GM19025 (cell line): ENCODE data around the gene INTS7.
"Not testable (repeated sequence)": the region's sequence is repeated elsewhere in the genome, so short reads cannot be mapped to it uniquely, and the experiment has no call there.

Experiments used
- ATAC-seq: cut with Tn5 transposase; IDR thresholded peaks from one replicate; pipeline ENCODE4 v1.9.1; 2021; ENCODE audit warnings: mild to moderate bottlenecking, low read depth, moderate library complexity; ENCODE audit not compliant: unreplicated experiment

The INTS7 gene

DNA sequence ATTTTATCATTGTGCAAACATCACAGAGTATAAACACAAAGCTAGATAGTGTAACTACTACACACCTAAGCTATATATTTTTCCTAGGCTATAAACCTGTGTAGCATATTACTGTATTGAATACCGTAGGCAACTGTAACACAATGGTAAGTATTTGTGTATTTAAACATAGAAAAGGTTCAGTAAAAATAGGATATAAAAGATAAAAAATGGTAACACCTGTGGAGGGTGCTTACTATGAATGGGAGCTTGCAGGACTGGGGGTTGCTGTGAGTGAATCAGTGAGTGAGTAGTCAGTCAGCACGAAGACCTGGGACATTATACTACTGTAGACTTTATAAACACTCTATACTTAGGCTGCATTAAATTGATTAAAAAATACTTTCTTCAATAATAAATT lies 4.3 kb upstream of the INTS7 start:
- ATAC-seq: no peak

DNA sequence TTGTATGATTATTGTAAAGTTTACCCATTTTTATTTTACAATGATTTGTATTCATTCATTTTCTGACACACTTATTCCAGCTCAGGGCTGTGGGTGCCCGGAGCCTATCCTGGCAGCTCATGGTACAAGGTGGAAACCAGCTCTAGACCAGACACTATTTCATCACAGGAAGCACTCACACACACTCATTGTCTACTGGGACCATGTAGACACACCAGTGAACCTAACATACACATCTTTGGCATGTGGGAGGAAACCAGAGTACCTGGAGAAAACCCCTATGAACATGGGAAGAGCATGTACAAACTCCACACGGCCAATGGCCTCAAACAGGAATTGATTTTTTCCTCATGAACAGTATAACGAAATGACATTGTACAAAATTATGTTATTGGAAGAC lies 2.5 kb upstream of the INTS7 start:
- no peak for ATAC-seq

DNA sequence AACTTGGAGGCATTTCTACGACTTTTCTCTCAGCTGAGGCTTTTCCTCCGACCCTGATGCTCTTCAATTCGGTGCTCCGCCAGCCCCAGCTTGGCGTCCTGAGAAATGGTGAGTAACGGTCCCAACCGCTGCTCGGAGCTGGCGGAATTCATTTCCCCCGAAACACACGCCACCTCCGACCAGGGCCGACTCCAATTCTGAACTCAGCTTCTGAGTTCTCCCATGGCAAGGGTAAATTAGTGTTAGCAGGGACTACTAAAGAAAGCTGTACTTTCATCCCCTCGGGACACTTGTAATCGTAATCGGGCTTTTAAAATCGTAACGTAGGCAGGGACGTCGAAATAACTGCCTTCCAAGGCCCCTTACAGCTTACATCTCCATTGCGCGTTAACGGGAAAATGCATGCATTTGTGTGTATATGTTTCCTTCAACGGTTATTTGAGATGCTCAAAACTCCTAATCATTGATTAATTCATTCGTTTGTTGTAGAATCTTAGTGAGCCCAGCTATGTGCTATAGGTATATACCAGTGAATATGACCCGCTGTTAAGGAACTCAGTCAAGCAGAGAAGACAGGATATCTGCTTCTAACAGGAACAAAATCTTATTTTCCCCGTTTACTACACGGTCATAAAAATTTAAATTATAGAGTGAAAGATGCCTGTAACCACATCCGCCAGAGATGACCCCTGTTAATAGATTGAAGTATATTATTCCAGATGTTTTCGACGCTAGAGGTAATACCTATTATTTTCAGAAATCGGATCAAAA lies 663 bp upstream of the INTS7 start:
- ATAC-seq: peak; percentile 8

DNA sequence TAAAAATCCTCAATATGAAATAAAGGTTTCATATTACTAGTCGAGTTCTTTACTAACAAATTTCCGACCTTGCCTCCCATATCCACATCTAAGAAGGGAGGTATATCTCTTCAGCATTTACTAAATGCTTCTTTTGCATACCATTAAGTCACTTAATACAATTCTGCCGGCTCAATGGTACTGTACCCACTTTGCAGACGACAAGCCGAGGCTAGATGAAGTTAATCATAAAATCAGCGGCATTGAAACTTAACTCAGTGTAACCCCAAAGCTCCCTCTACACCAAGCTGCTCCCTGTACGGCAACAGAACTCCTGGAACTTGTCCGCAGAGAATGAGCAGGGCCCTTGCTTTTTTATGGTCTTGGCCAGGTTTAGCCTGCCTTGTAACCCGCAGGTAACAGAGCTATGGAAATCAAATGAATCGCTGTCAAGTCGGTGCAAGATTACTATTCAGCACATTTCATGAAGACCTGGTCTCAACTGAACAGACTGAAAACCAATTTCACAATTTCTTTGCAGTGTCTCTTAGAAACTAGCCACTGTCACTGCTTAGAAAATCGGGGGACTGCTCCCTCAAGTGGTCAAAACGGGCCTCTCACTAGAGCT lies 738 bp downstream of the INTS7 start:
- peak; percentile 2 for ATAC-seq

DNA sequence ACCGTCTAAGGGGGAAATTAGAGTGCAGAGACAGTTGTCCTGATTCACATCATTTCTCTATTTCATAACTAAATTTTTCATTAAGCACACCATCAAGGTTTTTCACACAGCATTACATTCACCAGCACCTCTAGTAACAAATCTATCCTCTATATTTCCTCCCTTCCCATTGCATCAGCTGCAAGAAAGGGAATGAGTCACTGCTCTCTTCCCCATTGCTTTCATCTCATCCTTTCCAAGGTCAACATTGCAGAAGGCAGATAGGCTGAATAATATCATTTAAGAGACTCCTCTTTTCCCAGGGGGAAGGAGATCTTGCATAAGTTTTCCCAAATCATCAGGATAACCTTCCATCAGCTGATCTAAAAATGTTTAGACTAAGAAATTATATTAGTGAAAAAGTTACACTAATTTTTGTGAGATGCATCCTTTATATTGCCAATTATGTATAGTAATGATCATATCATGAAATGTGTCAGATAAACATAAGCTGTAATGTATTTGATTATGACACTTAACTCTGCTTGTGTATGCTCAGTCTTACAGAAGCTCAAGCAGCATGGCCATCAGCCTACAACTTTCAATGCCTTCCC lies 4.3 kb downstream of the INTS7 start:
- ATAC-seq: no peak

DNA sequence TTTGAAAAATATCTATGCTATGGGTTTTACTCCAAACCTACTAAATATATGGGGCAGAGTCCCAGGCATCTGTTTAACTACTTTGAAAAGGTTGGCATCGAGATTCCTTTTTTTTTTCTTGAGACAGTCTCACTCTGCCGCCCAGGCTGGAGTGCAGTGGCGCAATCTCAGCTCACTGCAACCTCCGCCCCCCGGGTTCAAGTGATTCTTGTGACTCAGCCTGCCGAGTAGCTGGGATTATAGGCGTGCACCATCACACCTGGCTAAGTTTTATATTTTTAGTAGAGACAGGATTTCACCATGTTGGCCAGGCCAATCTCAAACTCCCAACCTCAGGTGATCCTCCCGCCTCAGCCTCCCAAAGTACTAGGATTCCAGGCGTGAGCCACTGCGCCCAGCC lies 7.6 kb downstream of the INTS7 start:
- not testable (repeated sequence) for ATAC-seq

DNA sequence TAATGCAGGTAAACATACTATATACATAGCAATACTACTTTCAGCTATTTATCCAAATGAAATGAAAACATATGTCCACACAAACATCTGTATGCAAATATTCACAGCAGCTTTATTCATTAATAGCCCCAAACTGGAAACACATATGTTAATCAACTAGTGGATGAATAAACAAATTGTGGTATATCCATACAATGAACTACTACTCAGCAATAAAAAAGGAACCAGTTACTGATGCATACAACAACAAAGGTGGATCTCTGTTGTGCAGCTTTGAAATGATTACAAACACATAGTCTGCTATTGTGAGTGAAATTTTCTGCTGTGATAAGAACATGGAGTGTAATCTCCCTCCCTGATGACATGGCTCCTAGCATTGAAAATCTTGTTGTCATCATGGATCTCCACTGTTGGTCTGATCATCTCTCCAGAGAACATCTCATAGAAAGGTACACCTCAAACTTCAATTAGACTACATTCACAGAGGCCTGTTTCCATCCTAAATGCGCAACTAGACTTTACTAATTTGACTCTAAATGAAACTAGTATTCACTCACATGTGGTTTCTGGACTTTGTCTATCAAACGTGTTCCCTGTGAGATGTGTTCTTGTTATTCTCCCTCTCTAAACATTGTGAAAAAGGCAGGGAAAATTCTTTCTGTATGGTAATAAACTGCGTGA lies 10.7 kb downstream of the INTS7 start:
- no peak for ATAC-seq

DNA sequence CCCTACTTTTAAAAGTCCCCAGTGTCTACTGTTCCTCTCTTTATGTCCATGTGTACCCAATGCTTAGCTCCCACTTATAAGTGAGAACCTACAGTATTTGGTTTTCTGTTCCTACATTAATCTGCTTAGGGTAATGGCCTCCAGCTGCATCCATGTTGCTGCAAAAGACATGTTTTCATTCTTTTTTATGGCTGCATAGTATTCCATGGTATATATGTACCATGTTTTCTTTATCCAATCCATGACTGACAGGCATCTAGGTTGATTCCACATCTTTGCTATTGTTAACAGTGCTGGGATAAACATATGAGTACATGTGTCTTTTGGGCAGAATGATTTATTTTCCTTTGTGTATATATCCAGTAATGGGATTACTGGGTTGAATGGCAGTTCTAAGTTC lies 12.4 kb downstream of the INTS7 start:
- not testable (repeated sequence) for ATAC-seq

DNA sequence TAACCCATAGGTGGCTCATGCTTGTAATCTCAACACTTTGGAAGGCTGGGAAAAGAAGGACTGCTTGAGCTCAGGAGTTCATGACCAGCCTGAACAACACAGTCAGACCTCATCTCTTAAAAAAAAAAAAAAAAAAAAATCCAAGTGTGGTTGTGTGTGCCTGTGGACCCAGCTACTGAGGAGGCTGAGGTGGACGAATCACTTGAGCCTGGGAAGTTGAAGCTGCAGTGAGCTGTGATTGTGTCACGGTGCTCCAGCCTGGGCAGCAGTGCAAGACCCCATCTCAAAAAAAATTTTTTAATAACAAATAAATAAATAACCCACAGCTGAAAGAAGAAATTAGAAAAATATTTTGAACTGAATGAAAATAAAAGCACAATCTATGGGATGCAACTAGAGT lies 13.8 kb downstream of the INTS7 start:
- no peak for ATAC-seq

DNA sequence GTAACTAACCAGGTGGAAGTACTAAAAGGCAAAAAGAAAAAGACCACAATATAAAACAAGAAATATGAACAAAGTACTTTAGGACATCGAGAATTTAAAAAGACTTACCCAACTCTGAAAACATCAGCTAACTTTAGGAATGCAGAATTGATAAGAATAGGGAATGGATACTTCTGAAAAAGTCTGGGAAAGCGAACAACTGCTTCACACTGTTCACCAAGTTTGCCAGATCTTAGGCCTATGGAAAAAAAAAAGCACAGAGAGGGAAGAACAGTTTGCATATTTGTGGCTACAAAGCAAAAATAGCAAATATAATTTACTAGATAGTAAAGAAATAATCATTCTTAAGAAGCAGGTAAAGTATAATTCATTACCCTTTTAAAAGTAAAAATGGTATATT lies 14.4 kb downstream of the INTS7 start:
- no peak for ATAC-seq

DNA sequence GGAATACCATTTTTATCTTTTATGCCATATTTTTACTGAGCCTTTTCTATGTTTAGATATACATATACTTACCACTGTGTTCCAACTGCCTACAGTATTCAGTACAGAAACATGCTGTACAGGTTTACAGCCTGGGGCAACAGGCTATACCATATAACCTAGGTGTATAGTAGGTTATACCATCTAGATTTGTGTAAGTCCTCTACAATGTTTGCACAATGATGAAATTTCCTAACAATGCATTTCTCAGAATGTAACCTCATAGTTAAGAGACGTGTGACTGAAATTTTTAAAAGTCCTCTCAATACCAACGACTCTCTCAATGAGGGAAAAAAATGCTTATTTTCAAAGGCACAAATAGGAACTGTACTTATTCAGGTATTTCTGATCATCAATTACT lies 21.7 kb downstream of the INTS7 start:
- no peak for ATAC-seq

DNA sequence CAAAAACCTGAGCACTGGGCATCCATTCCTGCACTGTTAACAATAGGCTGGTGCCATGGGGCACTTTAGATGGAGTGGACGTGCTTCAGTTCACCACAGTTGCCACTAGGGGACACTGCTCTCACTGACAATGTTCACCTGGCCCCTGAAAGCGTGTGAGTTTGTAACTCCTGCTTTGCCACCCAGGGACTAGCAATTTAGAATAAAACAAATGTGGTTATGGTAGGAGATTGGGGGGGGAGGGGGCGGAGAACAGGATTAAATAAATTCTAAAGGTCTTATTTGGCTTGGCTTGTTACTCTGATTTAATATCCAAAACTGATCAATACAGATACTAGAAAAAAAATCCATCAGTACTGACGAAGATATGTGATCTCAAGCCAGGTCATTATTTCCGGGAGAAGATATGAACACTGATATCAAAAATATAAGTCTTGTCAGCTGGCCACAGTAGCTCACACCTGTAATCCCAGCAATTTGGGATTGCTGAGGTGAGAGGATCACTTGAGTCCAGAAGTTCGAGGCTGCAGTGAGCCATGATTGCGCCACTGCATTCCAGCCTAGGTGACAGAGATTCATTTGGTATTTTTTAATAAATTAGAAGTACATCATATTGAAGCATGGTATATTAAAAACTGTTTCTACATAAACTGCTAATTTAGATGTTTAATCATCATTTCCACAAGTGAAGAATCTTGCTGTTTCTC lies 23.2 kb downstream of the INTS7 start:
- peak; percentile 82 for ATAC-seq

DNA sequence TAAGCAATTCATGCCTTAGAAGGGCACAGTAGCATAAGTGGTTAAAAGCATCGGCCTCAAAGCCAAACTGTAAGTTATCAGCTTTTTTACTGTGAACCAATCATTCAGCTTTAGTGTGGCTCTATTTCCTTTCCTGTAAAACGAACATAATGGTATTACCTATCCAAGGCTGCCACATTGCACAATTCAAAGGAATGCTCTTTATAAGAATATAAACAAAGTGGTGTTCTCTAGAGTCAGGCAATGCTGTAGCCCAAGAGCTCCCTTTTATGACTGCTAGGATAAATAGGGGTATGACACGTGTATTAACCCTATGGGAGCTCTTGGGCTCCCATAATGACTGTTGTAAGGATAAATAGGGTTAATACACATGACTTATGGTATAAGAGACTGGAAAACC lies 25.4 kb downstream of the INTS7 start:
- ATAC-seq: no peak

DNA sequence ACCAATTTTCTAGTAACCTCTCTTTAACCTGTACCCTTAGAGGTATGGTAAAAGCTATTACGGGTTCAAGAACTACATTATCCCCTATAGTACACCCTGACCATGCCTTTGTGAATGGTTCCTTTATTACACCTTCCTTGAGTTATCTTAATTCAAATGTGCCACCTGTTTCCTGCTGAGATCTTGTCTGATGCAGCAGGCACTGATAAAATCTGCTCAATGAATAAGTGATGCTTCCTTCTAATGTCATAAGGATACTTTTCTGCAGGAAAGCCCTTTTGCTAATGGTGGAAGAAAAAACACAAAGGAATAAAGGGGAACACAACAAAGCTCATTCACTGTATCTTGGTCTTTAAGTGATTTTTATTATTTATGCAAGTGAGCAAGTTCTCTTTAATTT lies 25.8 kb downstream of the INTS7 start:
- no peak for ATAC-seq

DNA sequence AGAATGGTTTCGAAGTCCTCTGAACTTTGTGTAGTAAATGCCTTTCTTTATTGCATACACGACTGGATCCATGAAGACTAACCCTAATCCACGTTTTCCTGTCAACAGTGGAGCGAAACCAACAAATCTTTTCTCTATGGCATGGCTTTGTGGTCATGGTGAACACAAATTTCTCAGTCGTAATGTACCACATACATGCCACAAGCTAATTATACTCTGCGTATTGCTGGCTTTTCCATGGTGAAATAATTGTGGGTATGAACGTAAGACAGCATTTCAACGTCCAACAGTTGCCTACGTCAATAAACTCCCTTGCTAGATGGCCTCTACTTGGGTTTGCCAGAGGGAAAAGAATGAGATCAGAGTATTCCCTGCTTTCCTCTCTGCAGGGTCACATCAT lies 27.5 kb downstream of the INTS7 start:
- ATAC-seq: no peak

DNA sequence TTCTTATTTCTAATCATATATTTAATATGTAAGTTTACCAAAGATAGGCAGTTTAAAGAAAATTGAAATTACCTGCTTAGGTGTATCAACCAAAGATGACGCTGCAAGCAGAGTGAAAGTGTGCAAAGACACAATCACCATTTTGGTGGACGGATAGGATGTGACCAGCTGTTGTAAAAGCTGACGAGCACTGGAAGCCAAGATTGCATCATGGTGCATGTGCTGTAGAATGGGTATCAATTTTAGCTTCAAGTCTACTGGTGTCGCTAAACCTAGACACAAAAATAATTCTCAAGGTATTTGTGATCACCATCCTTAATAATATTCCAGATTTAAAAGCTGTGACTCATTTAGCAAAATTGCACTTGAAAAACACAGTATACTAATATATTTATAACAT lies 28.2 kb downstream of the INTS7 start:
- ATAC-seq: no peak

DNA sequence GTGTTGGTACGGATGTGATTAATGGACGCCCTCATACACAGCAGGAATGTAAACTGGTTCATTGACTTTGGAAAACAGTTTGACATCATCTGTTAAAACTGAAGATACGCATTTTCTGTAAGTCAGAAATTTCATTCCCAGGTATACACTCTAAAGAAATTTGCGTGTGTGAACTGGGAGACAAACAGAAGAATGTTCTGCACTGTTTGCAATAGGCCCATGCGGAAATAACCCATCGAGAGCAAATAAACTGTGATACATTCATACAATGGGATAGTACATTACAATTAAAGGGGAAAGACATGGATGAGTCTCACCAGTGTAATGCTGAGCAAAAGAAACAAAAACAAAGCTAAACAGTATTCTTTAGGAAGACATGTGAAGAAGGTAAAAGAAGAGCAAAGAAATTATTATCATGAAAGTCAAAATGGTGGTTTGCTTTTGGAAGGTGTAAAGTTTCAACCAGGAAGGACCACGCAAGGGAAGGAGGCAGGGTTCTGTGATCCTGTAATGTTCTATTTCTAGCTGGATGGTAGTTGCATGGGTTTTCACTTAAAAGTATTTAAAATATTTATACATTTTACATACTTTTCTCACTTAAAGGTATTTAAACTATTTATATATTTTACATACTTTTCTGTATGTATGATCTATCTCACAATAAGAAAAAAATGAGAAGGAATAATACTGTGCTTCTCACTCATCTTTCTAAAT lies 30.3 kb downstream of the INTS7 start:
- ATAC-seq: no peak

DNA sequence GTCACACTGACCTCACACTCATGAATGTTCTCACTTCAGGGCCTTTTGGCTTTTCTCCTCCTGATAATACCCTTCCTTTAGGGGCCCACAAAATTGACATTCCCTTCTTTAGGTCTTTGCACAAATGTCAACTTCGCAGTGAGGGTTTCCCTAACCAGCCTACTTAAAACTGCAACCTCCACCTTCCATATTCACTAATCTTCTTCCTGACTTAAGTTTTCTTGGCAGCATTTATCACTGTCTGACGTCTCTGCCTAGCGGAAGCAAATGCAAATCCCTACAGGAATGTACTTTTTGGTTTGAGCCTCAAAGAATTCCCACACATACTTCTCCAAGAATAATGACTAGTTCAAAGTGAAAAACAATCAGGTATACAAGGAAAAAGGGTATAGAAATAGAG lies 32.8 kb downstream of the INTS7 start:
- no peak for ATAC-seq

DNA sequence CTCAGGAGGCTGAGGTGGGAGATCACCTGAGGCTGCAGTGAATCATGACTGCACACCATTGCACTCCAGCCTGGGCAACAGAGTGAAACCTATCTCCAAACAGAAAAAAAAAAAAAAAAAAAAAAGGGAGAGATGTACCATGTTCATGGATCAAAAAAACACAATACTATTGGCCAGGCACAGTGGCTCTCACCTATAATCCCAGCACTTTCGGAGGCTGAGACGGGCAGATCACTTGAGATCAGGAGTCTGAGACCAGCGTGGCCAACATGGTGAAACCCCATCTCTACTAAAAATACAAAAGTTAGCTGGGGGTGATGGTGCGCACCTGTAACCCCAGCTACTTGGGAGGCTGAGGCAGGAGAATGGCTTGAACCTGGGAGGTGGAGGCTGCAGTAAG lies 37.9 kb downstream of the INTS7 start:
- not testable (repeated sequence) for ATAC-seq

DNA sequence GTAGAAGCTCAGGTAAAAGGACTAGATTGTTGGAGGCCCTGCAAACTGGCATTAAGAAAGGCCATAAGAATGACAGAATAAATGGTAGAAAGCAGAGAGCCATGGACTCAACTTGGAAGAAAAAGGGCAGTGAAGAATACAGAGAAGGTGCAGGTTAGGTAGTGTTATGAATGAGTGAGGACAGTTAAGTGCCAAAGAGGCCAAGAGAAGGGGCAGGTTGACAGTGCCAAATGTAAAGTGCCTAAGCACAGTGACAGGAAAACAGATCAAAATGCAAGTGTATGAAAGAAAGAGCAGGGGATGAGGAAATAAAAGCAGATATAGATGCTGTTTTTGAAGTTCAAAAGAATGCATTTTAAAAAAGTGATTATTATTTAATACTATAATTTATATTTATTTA lies 43.7 kb downstream of the INTS7 start:
- no peak for ATAC-seq
